SK-N-SH (cell line): ENCODE data around the gene SKIC2.

Experiments
- EP300 ChIP-seq, 2 experiments: IDR thresholded peaks; 2 replicates each; pipeline versions ENCODE4 v1.4.0 to v1.6.1; 2012; ENCODE audit warnings: borderline replicate concordance in 1 of 2, low read depth in 1 of 2, low read length in 1 of 2
- GABPA ChIP-seq: IDR thresholded peaks from 2 replicates; pipeline ENCODE4 v1.4.0; 2012; ENCODE audit warnings: low read depth, mild to moderate bottlenecking
- TF ChIP-seq, protein P1 (sequence below): fragments of 200-600 bp; sonication (generic); IDR thresholded peaks from 2 replicates; pipeline ENCODE4 v1.6.1; 2017; ENCODE audit warnings: antibody characterized with exemption, mild to moderate bottlenecking, moderate library complexity
- TF ChIP-seq, protein P2 (sequence below): fragments of 150-350 bp; IDR thresholded peaks from 2 replicates; pipeline ENCODE4 v1.6.1; 2017; ENCODE audit warnings: antibody characterized with exemption, low read length, low read depth, borderline replicate concordance
- TF ChIP-seq, protein P3 (sequence below): fragments of 150-350 bp; IDR thresholded peaks from 2 replicates; pipeline ENCODE4 v1.6.1; 2016; ENCODE audit warnings: mild to moderate bottlenecking, low read depth, low read length
- TF ChIP-seq, protein P4 (sequence below): IDR thresholded peaks from 2 replicates; pipeline ENCODE4 v1.4.0; 2012; ENCODE audit warnings: low read depth, borderline replicate concordance

DNA sequence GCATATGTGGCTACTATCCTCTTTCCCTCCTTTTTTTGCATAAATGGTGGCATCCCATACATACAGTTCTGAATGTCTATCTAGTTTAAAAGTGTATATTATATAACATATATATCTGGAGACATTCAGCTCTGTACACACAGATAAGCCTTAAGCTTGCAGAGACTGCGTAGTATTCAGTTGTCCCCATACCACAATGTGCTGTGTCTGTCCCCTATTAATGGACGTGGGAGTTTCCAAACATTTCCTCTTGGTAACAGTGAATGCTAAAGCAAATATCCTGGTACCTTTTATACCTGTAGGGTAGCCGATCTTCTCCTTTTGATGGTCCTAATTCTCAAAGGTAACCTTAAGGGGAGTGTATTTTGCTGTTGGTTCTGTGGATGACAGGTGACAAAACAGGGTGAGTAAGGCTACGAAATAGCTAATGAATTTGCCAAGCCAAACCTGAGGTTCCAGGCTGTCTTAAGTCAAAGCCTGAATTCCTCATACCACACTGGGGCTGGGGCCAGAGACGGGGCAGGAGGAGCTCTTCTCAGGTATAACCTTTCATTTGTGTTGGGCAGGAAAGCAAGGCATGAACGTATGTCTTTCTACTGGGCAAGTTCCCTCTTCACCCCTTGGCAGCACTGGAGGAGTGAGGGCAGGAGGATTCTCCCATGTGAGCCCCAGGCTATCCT is 39.2 kb upstream of the SKIC2 start:
- TF ChIP-seq GABPA (no peak), EP300 (IDR thresholded peaks at IDR 0.05; ENCODE audit: borderline replicate concordance in 1 of 2, low read depth in 1 of 2, low read length in 1 of 2) (no peak)
- TF ChIP-seq, protein P1, sequence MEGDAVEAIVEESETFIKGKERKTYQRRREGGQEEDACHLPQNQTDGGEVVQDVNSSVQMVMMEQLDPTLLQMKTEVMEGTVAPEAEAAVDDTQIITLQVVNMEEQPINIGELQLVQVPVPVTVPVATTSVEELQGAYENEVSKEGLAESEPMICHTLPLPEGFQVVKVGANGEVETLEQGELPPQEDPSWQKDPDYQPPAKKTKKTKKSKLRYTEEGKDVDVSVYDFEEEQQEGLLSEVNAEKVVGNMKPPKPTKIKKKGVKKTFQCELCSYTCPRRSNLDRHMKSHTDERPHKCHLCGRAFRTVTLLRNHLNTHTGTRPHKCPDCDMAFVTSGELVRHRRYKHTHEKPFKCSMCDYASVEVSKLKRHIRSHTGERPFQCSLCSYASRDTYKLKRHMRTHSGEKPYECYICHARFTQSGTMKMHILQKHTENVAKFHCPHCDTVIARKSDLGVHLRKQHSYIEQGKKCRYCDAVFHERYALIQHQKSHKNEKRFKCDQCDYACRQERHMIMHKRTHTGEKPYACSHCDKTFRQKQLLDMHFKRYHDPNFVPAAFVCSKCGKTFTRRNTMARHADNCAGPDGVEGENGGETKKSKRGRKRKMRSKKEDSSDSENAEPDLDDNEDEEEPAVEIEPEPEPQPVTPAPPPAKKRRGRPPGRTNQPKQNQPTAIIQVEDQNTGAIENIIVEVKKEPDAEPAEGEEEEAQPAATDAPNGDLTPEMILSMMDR, result no peak
- TF ChIP-seq, protein P2, sequence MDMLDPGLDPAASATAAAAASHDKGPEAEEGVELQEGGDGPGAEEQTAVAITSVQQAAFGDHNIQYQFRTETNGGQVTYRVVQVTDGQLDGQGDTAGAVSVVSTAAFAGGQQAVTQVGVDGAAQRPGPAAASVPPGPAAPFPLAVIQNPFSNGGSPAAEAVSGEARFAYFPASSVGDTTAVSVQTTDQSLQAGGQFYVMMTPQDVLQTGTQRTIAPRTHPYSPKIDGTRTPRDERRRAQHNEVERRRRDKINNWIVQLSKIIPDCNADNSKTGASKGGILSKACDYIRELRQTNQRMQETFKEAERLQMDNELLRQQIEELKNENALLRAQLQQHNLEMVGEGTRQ, result no peak
- TF ChIP-seq, protein P3, sequence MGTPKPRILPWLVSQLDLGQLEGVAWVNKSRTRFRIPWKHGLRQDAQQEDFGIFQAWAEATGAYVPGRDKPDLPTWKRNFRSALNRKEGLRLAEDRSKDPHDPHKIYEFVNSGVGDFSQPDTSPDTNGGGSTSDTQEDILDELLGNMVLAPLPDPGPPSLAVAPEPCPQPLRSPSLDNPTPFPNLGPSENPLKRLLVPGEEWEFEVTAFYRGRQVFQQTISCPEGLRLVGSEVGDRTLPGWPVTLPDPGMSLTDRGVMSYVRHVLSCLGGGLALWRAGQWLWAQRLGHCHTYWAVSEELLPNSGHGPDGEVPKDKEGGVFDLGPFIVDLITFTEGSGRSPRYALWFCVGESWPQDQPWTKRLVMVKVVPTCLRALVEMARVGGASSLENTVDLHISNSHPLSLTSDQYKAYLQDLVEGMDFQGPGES, result no peak
- TF ChIP-seq, protein P4, sequence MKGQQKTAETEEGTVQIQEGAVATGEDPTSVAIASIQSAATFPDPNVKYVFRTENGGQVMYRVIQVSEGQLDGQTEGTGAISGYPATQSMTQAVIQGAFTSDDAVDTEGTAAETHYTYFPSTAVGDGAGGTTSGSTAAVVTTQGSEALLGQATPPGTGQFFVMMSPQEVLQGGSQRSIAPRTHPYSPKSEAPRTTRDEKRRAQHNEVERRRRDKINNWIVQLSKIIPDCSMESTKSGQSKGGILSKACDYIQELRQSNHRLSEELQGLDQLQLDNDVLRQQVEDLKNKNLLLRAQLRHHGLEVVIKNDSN, result no peak
